ENCODE data around the gene TRAF3IP1. TPM values are rescaled to one million over a fixed set of nuclear protein-coding genes. Genes with fewer than 3 reads are reported as not detected.
"Not testable (repeated sequence)": the region's sequence is repeated elsewhere in the genome, so short reads cannot be mapped to it uniquely, and the experiment has no call there.

The TRAF3IP1 gene
- total RNA-seq, 1 donor, result 7.6 TPM

DNA sequence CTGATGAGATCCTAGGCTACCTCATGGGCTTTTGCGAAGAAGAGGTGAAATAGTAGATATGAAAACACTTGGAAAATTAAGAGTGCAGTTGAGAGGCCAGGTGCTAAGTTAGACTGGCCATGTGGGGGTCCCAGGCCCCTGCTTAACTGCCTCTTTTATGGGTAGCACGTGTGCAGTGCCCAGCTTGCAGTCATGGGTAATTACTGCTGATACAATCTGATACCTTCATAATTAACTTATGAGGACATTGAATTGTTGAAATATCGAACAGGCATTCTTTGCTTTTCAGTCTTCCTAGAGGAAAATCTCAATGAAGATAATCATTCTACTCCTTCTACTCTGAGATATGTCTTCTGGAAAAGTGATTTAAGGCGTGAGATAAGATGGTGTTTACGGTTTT, 11.6 kb downstream of the TRAF3IP1 start:
- TF ChIP-seq, protein P1, sequence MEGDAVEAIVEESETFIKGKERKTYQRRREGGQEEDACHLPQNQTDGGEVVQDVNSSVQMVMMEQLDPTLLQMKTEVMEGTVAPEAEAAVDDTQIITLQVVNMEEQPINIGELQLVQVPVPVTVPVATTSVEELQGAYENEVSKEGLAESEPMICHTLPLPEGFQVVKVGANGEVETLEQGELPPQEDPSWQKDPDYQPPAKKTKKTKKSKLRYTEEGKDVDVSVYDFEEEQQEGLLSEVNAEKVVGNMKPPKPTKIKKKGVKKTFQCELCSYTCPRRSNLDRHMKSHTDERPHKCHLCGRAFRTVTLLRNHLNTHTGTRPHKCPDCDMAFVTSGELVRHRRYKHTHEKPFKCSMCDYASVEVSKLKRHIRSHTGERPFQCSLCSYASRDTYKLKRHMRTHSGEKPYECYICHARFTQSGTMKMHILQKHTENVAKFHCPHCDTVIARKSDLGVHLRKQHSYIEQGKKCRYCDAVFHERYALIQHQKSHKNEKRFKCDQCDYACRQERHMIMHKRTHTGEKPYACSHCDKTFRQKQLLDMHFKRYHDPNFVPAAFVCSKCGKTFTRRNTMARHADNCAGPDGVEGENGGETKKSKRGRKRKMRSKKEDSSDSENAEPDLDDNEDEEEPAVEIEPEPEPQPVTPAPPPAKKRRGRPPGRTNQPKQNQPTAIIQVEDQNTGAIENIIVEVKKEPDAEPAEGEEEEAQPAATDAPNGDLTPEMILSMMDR (IDR thresholded peaks at IDR 0.05; ENCODE audit: extremely low read depth, low read depth, low read length), result no peak
- Histone ChIP-seq H3K4me3 (ENCODE audit: insufficient read depth, low read length) (no peak overlapping the region), H3K79me2 (ENCODE audit: insufficient read depth, low read length) (peaks cover 48% of the 10 kb centered on the region), H2AFZ (ENCODE audit: low read length) (no peak overlapping the region), H3K9me3 (ENCODE audit: low read depth, low read length) (no peaks in the 10 kb centered on the region), H3K4me2 (ENCODE audit: insufficient read depth, low read length) (no peak overlapping the region), H3K4me1 (ENCODE audit: insufficient read depth, low read length) (no peaks in the 10 kb centered on the region), H3K27me3 (ENCODE audit: insufficient read depth, low read length) (no peaks in the 10 kb centered on the region), H3K27ac (ENCODE audit: low read depth, low read length) (no peak overlapping the region), H4K20me1 (ENCODE audit: insufficient read depth, low read length) (peaks cover 11% of the 10 kb centered on the region), H3K36me3 (ENCODE audit: insufficient read depth, low read length) (peaks cover 40% of the 10 kb centered on the region)
- DNase-seq (ENCODE audit: insufficient read length, low spot score, missing footprints), result no peak

DNA sequence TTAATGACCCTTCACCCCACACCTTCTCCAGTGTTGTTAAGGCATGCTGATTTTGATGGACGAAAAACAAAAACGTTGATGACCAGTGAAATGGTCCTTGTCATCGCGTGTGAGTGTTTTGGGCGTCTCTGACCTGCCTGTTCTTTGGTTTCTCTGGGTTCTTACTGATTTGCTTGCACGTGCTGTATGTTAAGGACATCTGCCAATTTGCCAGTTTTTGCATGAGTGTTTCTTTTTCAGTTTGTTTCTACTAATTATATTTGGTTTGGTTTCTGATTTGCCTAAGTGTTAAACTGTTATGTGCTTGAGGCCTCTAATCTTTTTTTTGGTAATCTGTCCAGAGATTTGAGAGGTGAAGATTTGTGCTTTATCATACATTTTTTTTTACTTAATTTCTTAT, 14.6 kb downstream of the TRAF3IP1 start:
- peaks cover 26% of the 10 kb centered on the region for H3K36me3 ChIP-seq (ENCODE audit: insufficient read depth, low read length)
- no peak overlapping the region for H3K4me3 ChIP-seq (ENCODE audit: insufficient read depth, low read length)
- TF ChIP-seq, protein P1 (IDR thresholded peaks at IDR 0.05; ENCODE audit: extremely low read depth, low read depth, low read length), result no peak
- no peak for DNase-seq (ENCODE audit: insufficient read length, low spot score, missing footprints)
- H3K4me1 ChIP-seq (ENCODE audit: insufficient read depth, low read length), result no peaks in the 10 kb centered on the region
- peaks cover 12% of the 10 kb centered on the region for H4K20me1 ChIP-seq (ENCODE audit: insufficient read depth, low read length)
- H3K79me2 ChIP-seq (ENCODE audit: insufficient read depth, low read length), result peaks cover 33% of the 10 kb centered on the region
- H2AFZ ChIP-seq (ENCODE audit: low read length), result no peak overlapping the region
- H3K4me2 ChIP-seq (ENCODE audit: insufficient read depth, low read length), result no peak overlapping the region
- no peaks in the 10 kb centered on the region for H3K27me3 ChIP-seq (ENCODE audit: insufficient read depth, low read length)
- H3K9me3 ChIP-seq (ENCODE audit: low read depth, low read length), result no peaks in the 10 kb centered on the region
- H3K27ac ChIP-seq (ENCODE audit: low read depth, low read length), result no peak overlapping the region

DNA sequence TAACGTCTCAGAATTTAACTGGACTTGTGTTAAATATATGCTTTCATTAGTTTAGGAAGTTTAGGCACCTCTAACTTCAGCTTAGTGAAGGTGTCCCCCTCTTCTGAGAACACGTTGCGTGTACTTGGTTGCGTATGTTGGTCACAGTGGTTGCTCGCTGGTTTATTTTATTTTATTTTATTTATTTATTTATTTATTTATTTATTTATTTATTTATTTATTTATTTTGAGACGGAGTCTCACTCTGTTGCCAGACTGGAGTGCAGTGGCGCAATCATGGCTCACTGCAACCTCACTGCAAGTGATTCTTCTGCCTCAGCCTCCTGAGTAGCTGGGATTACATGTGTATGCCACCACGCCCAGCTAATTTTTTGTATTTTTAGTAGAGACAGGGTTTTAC, 15.3 kb downstream of the TRAF3IP1 start:
- H3K36me3 ChIP-seq (ENCODE audit: insufficient read depth, low read length), result peaks cover 19% of the 10 kb centered on the region
- not testable (repeated sequence) for H3K27ac ChIP-seq (ENCODE audit: low read depth, low read length); H3K4me3 ChIP-seq (ENCODE audit: insufficient read depth, low read length); H3K4me1 ChIP-seq (ENCODE audit: insufficient read depth, low read length); H3K4me2 ChIP-seq (ENCODE audit: insufficient read depth, low read length); H3K9me3 ChIP-seq (ENCODE audit: low read depth, low read length); H3K27me3 ChIP-seq (ENCODE audit: insufficient read depth, low read length); H2AFZ ChIP-seq (ENCODE audit: low read length); DNase-seq (ENCODE audit: insufficient read length, low spot score, missing footprints)
- peaks cover 27% of the 10 kb centered on the region for H3K79me2 ChIP-seq (ENCODE audit: insufficient read depth, low read length)
- H4K20me1 ChIP-seq (ENCODE audit: insufficient read depth, low read length), result peaks cover 12% of the 10 kb centered on the region

DNA sequence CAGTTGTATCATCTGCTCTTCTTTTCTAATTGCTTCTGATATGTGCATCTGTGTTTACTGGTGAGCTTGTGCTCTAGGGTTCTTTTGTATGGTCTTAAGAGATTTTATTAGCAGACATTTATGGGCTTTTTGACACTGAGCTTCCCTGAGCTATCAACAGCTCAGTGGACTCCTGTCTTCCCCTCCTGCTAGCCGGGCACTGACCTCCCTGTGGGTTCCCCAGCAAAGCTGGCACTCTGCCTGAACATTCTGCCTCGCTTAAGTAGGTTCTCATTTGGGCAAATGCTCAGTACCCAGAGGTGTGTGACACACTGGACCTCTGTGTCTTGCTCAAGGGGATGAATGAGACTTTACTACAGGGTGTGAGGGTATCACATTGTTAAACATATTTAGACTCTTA, 15.8 kb downstream of the TRAF3IP1 start:
- no peak overlapping the region for H3K4me2 ChIP-seq (ENCODE audit: insufficient read depth, low read length)
- no peak for DNase-seq (ENCODE audit: insufficient read length, low spot score, missing footprints)
- H4K20me1 ChIP-seq (ENCODE audit: insufficient read depth, low read length), result peaks cover 12% of the 10 kb centered on the region

More for the DNA sequence above, 15.8 kb downstream of the TRAF3IP1 start:
- TF ChIP-seq, protein P1 (IDR thresholded peaks at IDR 0.05; ENCODE audit: extremely low read depth, low read depth, low read length), result no peak
- Histone ChIP-seq H3K27ac (ENCODE audit: low read depth, low read length) (no peak overlapping the region), H3K27me3 (ENCODE audit: insufficient read depth, low read length) (no peaks in the 10 kb centered on the region), H2AFZ (ENCODE audit: low read length) (no peak overlapping the region), H3K79me2 (ENCODE audit: insufficient read depth, low read length) (peaks cover 24% of the 10 kb centered on the region), H3K9me3 (ENCODE audit: low read depth, low read length) (no peaks in the 10 kb centered on the region), H3K4me3 (ENCODE audit: insufficient read depth, low read length) (no peak overlapping the region), H3K4me1 (ENCODE audit: insufficient read depth, low read length) (no peaks in the 10 kb centered on the region), H3K36me3 (ENCODE audit: insufficient read depth, low read length) (peaks cover 17% of the 10 kb centered on the region)
